IMR-90 (cell line): ENCODE results near the gene ASB12. TPM values are rescaled to one million over a fixed set of nuclear protein-coding genes. Genes with fewer than 3 reads are reported as not detected.

Source experiments
- ATAC-seq: fragments of 200-7000 bp; cut with Tn5 transposase; 2 replicates; pipeline ENCODE4 v1.9.1; 2020; ENCODE audit warnings: low read depth, mild to moderate bottlenecking, moderate library complexity
- Bru-seq: library from RNA; stranded (reverse); fragments of 400-500 nt; gene quantifications from one replicate; lab custom pipeline; 2021; lab: Mats Ljungman, UMichigan
- BruChase-seq, 2 experiments: library from RNA; stranded (reverse); fragments of 400-500 nt; gene quantifications; one replicate each; lab custom pipeline; 2021; lab: Mats Ljungman, UMichigan
- BruUV-seq: library from RNA; stranded (reverse); fragments of 400-500 nt; replicated peaks from 2 replicates; lab custom pipeline; 2021; lab: Mats Ljungman, UMichigan
- CTCF ChIA-PET: fragments of 300-600 bp; formaldehyde crosslinking; extraction: SDS; loops from one replicate; lab custom pipeline; 2021; ENCODE audit warnings: antibody characterized with exemption; lab: Yijun Ruan, JAX
- POLR2A ChIA-PET: fragments of 300-600 bp; sonication (Branson Sonifier 250); formaldehyde crosslinking; loops from one replicate; lab custom pipeline; 2022; ENCODE audit warnings: antibody characterized with exemption; ENCODE audit not compliant: unreplicated experiment; lab: Charles Lee
- DNase-seq: peaks from one replicate; pipeline ENCODE4 v3.0.0; 2013
- H2AFZ ChIP-seq: replicated peaks from 2 replicates; pipeline ENCODE3; 2013; ENCODE audit warnings: low read length, mild to moderate bottlenecking; ENCODE audit not compliant: poor library complexity
- H2AK5ac ChIP-seq: 2 replicates; pipeline ENCODE4 v1.6.1; 2013; ENCODE audit warnings: low read depth, low read length, inconsistent platforms
- H2AK9ac ChIP-seq: replicated peaks from 2 replicates; pipeline ENCODE3; 2013; ENCODE audit warnings: mild to moderate bottlenecking, low read depth, low read length, moderate library complexity; ENCODE audit not compliant: poor library complexity
- H2BK120ac ChIP-seq: 2 replicates; pipeline ENCODE4 v1.6.1; 2013; ENCODE audit warnings: low read depth, low read length, inconsistent platforms
- H2BK15ac ChIP-seq: 3 replicates; pipeline ENCODE4 v1.6.1; 2013; ENCODE audit warnings: low read depth, low read length, inconsistent platforms
- H2BK20ac ChIP-seq: 2 replicates; pipeline ENCODE4 v1.6.1; 2013; ENCODE audit warnings: low read depth, mild to moderate bottlenecking, inconsistent platforms, low read length, moderate library complexity
- H2BK5ac ChIP-seq: 2 replicates; pipeline ENCODE4 v1.6.1; 2013; ENCODE audit warnings: mild to moderate bottlenecking, low read depth, low read length, inconsistent platforms; ENCODE audit not compliant: poor library complexity, severe bottlenecking
- H3K14ac ChIP-seq: replicated peaks from 2 replicates; pipeline ENCODE4 v1.6.1; 2013; ENCODE audit warnings: low read depth, low read length, inconsistent platforms
- H3K18ac ChIP-seq: 2 replicates; pipeline ENCODE4 v1.6.1; 2013; ENCODE audit warnings: low read depth, low read length, control low read depth
- H3K23ac ChIP-seq: 2 replicates; pipeline ENCODE4 v1.6.1; 2013; ENCODE audit warnings: low read depth, low read length, inconsistent platforms
- H3K27ac ChIP-seq: 2 replicates; pipeline ENCODE4 v1.5.1; 2013; ENCODE audit warnings: mild to moderate bottlenecking, control low read depth, low read length; ENCODE audit not compliant: insufficient read depth
- H3K27me3 ChIP-seq: 2 replicates; pipeline ENCODE4 v1.6.1; 2013; ENCODE audit warnings: low read length; ENCODE audit not compliant: control insufficient read depth, insufficient read depth
- H3K36me3 ChIP-seq: 2 replicates; pipeline ENCODE4 v1.6.1; 2013; ENCODE audit warnings: low read length, mixed read lengths; ENCODE audit not compliant: control insufficient read depth, insufficient read depth
- H3K4ac ChIP-seq: 2 replicates; pipeline ENCODE4 v1.6.1; 2013; ENCODE audit warnings: low read depth, low read length, inconsistent platforms
- H3K4me1 ChIP-seq: 2 replicates; pipeline ENCODE4 v1.6.1; 2013; ENCODE audit warnings: low read length, mixed read lengths; ENCODE audit not compliant: control insufficient read depth, insufficient read depth
- H3K4me2 ChIP-seq: 2 replicates; pipeline ENCODE4 v1.6.1; 2013; ENCODE audit warnings: low read depth, mild to moderate bottlenecking, control low read depth, low read length, moderate library complexity
- H3K4me3 ChIP-seq: 2 replicates; pipeline ENCODE4 v1.5.1; 2013; ENCODE audit warnings: low read depth, mild to moderate bottlenecking, control low read depth, low read length, moderate library complexity; ENCODE audit not compliant: insufficient read depth
- H3K56ac ChIP-seq: 2 replicates; pipeline ENCODE4 v1.6.1; 2013; ENCODE audit warnings: low read length, inconsistent platforms; ENCODE audit not compliant: insufficient read depth; ENCODE audit errors: extremely low read depth
- H3K79me1 ChIP-seq, 2 experiments: 2 replicates each; pipeline ENCODE4 v1.6.1; 2013; ENCODE audit warnings: low read length in 2 of 2, inconsistent platforms in 1 of 2, low read depth in 1 of 2
- H3K9ac ChIP-seq: 2 replicates; pipeline ENCODE4 v1.6.1; 2013; ENCODE audit warnings: low read depth, low read length, control low read depth
- H3K9me1 ChIP-seq: 2 replicates; pipeline ENCODE4 v1.6.1; 2013; ENCODE audit warnings: low read length, inconsistent platforms; ENCODE audit not compliant: insufficient read depth
- H3K9me3 ChIP-seq: 2 replicates; pipeline ENCODE4 v1.6.1; 2013; ENCODE audit warnings: low read length; ENCODE audit not compliant: control insufficient read depth, insufficient read depth
- H4K20me1 ChIP-seq: 2 replicates; pipeline ENCODE4 v1.6.1; 2013; ENCODE audit warnings: low read length, inconsistent platforms; ENCODE audit not compliant: insufficient read depth
- H4K5ac ChIP-seq: 2 replicates; pipeline ENCODE4 v1.6.1; 2013; ENCODE audit warnings: mild to moderate bottlenecking, low read depth, low read length, control low read depth
- H4K8ac ChIP-seq, 2 experiments: 2 replicates each; pipeline ENCODE4 v1.6.1; 2013; ENCODE audit warnings: low read depth in 2 of 2, low read length in 2 of 2, control low read depth in 1 of 2, inconsistent platforms in 1 of 2
- H4K91ac ChIP-seq: 2 replicates; pipeline ENCODE4 v1.6.1; 2013; ENCODE audit warnings: low read depth, low read length, inconsistent platforms; ENCODE audit not compliant: insufficient read depth
- CHD1 ChIP-seq: IDR thresholded peaks from 2 replicates; pipeline ENCODE4 v1.6.1; 2012; ENCODE audit warnings: low read depth, low read length, improper control_type of control experiment
- ELK1 ChIP-seq: fragments of 150-350 bp; IDR thresholded peaks from 2 replicates; pipeline ENCODE4 v1.6.1; 2016; ENCODE audit warnings: low read depth, mild to moderate bottlenecking, low read length, moderate library complexity, borderline replicate concordance
- FOS ChIP-seq: fragments of 150-350 bp; IDR thresholded peaks from 2 replicates; pipeline ENCODE4 v1.6.1; 2016; ENCODE audit warnings: low read depth, low read length
- MAFK ChIP-seq: IDR thresholded peaks from 2 replicates; pipeline ENCODE4 v1.6.1; 2012; ENCODE audit warnings: low read depth, low read length, improper control_type of control experiment
- MAZ ChIP-seq: IDR thresholded peaks from 2 replicates; pipeline ENCODE4 v1.6.1; 2012; ENCODE audit warnings: low read depth, mild to moderate bottlenecking, low read length, improper control_type of control experiment, moderate library complexity, borderline replicate concordance
- MXI1 ChIP-seq: IDR thresholded peaks from 2 replicates; pipeline ENCODE4 v1.6.1; 2012; ENCODE audit warnings: low read depth, mild to moderate bottlenecking, low read length, moderate library complexity, borderline replicate concordance
- NFE2L2 ChIP-seq: fragments of 150-350 bp; IDR thresholded peaks from 2 replicates; pipeline ENCODE4 v1.6.1; 2016; ENCODE audit warnings: low read depth, mild to moderate bottlenecking, low read length
- RAD21 ChIP-seq: IDR thresholded peaks from 2 replicates; pipeline ENCODE4 v1.6.1; 2012; ENCODE audit warnings: low read length, improper control_type of control experiment
- RCOR1 ChIP-seq: IDR thresholded peaks from 2 replicates; pipeline ENCODE4 v1.6.1; 2012; ENCODE audit warnings: mild to moderate bottlenecking, low read length, improper control_type of control experiment; ENCODE audit not compliant: insufficient replicate concordance
- RFX5 ChIP-seq: IDR thresholded peaks from 2 replicates; pipeline ENCODE4 v1.8.0; 2012; ENCODE audit warnings: low read depth, mild to moderate bottlenecking, low read length, moderate library complexity
- SMC3 ChIP-seq: fragments of 150-350 bp; IDR thresholded peaks from 2 replicates; pipeline ENCODE4 v1.6.1; 2016; ENCODE audit warnings: low read depth, mild to moderate bottlenecking, antibody characterized with exemption, low read length, moderate library complexity
- WGBS, 2 experiments: methylation state at CpG; one replicate each; pipeline versions ENCODE4 v1.1.5 to v1.1.7; 2013; ENCODE audit warnings: missing lambda C conversion rate in 2 of 2; ENCODE audit not compliant: insufficient read length in 1 of 2; ENCODE audit errors: extremely low coverage in 2 of 2; 5-methylcytosine and 5-hydroxymethylcytosine counted together
- dilution Hi-C: fragments of 300-500 bp; cut with HindIII; formaldehyde crosslinking; loops from one replicate; pipeline ENCODE4 v1.14.3; 2018; ENCODE audit warnings: low sequenced_read_pairs; ENCODE audit not compliant: unreplicated experiment
- in situ Hi-C: fragments of 300-500 bp; cut with MboI; formaldehyde crosslinking; loops from 3 replicates; pipeline ENCODE4 v1.14.3; 2019; ENCODE audit warnings: low sequenced_read_pairs, inconsistent platforms, mixed read lengths
- intact Hi-C: fragments of 100-400 bp; cut with micrococcal nuclease; formaldehyde crosslinking; loops from 2 replicates; pipeline ENCODE4 v1.10.0; 2022
- long read RNA-seq: library from polyadenylated mRNA; unstranded; transcript quantifications from one replicate; pipeline ENCODE4 v2.0.0, GENCODE V29; 2021; ENCODE audit not compliant: unreplicated experiment
- polyA plus RNA-seq, 3 experiments: library from polyadenylated mRNA; depleted of rRNA; stranded (reverse); fragments of >200 nt; gene quantifications; 2 replicates each; pipeline ENCODE4 v1.2.3, GENCODE V29; 2012; ENCODE audit warnings: low replicate concordance in 1 of 3
- total RNA-seq: library from RNA; depleted of rRNA; stranded (reverse); fragments of >200 nt; gene quantifications from 2 replicates; pipeline ENCODE4 v1.2.3, GENCODE V29; 2012; rRNA removed
- TF ChIP-seq, protein P1 (sequence below): fragments of 150-350 bp; IDR thresholded peaks from 2 replicates; pipeline ENCODE4 v1.6.1; 2017; ENCODE audit warnings: mild to moderate bottlenecking, antibody characterized with exemption, low read length, low read depth

Gene ASB12, protein sequence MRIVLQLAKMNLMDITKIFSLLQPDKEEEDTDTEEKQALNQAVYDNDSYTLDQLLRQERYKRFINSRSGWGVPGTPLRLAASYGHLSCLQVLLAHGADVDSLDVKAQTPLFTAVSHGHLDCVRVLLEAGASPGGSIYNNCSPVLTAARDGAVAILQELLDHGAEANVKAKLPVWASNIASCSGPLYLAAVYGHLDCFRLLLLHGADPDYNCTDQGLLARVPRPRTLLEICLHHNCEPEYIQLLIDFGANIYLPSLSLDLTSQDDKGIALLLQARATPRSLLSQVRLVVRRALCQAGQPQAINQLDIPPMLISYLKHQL
- total RNA-seq (not detected in 2 replicates), polyA plus RNA-seq (2012; rRNA removed) (not detected in 2 replicates), Bru-seq, nascent RNA (not detected), BruChase-seq, experiment 1, labeled RNA remaining after a 6-hour chase (not detected), BruChase-seq, experiment 2, labeled RNA remaining after a 2-hour chase (not detected)
- polyA plus RNA-seq (2012; cell fraction: cytosol; rRNA removed): not detected in 2 replicates
- polyA plus RNA-seq (2012; cell fraction: nucleus; rRNA removed; ENCODE audit: low replicate concordance): not detected in 2 replicates
- long read RNA-seq: 0 reads

DNA sequence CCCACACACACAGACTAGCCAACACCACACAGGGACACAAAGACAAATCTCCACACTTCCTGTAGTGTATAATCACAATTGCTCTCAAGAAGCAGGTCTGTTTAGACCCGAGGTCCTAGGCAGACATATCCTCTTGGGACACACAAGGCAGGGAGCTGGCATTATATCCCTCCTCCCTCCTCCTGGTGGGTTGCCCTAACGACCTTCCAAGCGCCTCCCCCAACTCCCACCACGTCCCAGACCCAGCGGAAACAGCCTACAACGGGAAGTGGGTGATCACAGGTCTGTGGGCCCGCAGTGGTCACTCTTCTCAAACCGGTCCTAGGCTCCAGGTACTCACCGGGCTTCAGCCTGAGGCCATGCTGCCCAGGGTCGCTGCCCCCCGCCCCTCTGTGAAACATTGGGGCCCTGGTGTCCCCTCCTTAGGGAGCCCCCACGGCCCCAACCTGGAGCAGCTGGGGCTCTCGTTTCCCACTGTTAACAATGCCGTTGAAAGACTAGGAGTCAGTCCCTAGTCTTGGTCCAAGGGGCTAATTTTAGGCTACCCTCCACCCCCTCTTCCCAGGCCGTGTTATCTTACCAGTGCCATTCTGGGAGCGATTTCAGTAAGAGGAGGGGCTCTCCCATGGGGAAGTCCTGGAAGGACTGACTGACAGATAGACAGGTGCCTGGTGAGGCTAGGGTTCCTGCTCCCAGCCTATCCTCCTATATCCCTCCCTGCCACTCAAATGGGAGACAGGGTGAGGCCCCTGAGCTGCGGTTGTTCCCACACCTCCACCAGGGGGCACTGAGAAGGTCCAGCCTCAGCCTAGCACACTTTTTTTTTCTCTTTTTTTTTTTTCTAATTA lies at the start of gene ASB12:
TSS of gene ASB12 (minus strand) at position 485 of the 848 bp plus-strand sequence. CDS start 4,957 bp downstream, outside the sequence.
- no peaks in the 10 kb centered on the region for H4K20me1 ChIP-seq
- no peak within 1 kb of the TSS for H4K5ac ChIP-seq
- H3K4me1 ChIP-seq: no peaks in the 10 kb centered on the region
- no peaks in the 10 kb centered on the region for H3K9me3 ChIP-seq
- H2BK5ac ChIP-seq: no peak within 1 kb of the TSS
- H3K27ac ChIP-seq: no peak within 1 kb of the TSS
- no peak within 1 kb of the TSS for H3K23ac ChIP-seq
- H3K79me1 ChIP-seq: no peaks in the 10 kb centered on the region
- H4K8ac ChIP-seq: no peak within 1 kb of the TSS
- H2BK120ac ChIP-seq: no peak within 1 kb of the TSS
- H3K27me3 ChIP-seq: no peaks in the 10 kb centered on the region
- H2AFZ ChIP-seq: no peak within 1 kb of the TSS
- in situ Hi-C loops: no loop called here
- ChIA-PET CTCF (no interaction called here), POLR2A (no interaction called here)
- no peak within 1 kb of the TSS for H4K91ac ChIP-seq
- H3K9me1 ChIP-seq: no peaks in the 10 kb centered on the region
- H3K36me3 ChIP-seq: no peaks in the 10 kb centered on the region
- 15% methylated on average over 4 of the region's 17 CpGs; no CpG with 5 or more reads in 1 of the 2 experiments for WGBS, 2 experiments
- intact Hi-C loops: loop anchor here (10.0 kb wide), 1 partner anchor 66 kb away; no protein-coding TSS in a partner anchor
- H2BK15ac ChIP-seq: no peak within 1 kb of the TSS
- H3K9ac ChIP-seq: no peak within 1 kb of the TSS
- H3K4me2 ChIP-seq: no peak within 1 kb of the TSS
- H2BK20ac ChIP-seq: no peak within 1 kb of the TSS
- no peak within 1 kb of the TSS for H3K18ac ChIP-seq
- H3K4me3 ChIP-seq: no peak within 1 kb of the TSS
- H3K14ac ChIP-seq: no peak within 1 kb of the TSS
- dilution Hi-C loops: no loop called here
- no TSS peak for BruUV-seq
- DNase-seq (no peak), ATAC-seq (no peak)
- no peak within 1 kb of the TSS for H3K56ac ChIP-seq
- H2AK5ac ChIP-seq: no peak within 1 kb of the TSS
- no peak within 1 kb of the TSS for H3K4ac ChIP-seq
- no peak within 1 kb of the TSS for H2AK9ac ChIP-seq
- TF ChIP-seq FOS (no peak), ELK1 (no peak), MAFK (no peak), RFX5 (no peak), MXI1 (no peak), NFE2L2 (no peak), MAZ (no peak), RCOR1 (no peak), CHD1 (no peak), SMC3 (no peak), RAD21 (no peak)
- TF ChIP-seq, protein P1, sequence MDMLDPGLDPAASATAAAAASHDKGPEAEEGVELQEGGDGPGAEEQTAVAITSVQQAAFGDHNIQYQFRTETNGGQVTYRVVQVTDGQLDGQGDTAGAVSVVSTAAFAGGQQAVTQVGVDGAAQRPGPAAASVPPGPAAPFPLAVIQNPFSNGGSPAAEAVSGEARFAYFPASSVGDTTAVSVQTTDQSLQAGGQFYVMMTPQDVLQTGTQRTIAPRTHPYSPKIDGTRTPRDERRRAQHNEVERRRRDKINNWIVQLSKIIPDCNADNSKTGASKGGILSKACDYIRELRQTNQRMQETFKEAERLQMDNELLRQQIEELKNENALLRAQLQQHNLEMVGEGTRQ: no peak
